Caco-2 (cell line): Measurements from ENCODE around the gene TMEM62. TPM values are rescaled to one million over a fixed set of nuclear protein-coding genes. Genes with fewer than 3 reads are reported as not detected.

ENCODE experiments used
- BruUV-seq: library from RNA; stranded (reverse); fragments of 400-500 nt; replicated peaks from 2 replicates; lab custom pipeline; 2021; lab: Mats Ljungman, UMichigan
- CTCF ChIA-PET: fragments of 300-600 bp; sonication (Branson Sonifier 250); formaldehyde crosslinking; loops from one replicate; lab custom pipeline; 2022; ENCODE audit warnings: antibody characterized with exemption; lab: Charles Lee
- POLR2A ChIA-PET: fragments of 300-600 bp; sonication (Branson Sonifier 250); formaldehyde crosslinking; loops from one replicate; lab custom pipeline; 2022; ENCODE audit warnings: antibody characterized with exemption; lab: Charles Lee
- DNase-seq, 2 experiments: peaks; one replicate each; pipeline versions ENCODE4 v3.0.0 to v3.0.0-alpha.2; 2020 to 2022
- H3K27me3 ChIP-seq: replicated peaks from 2 replicates; pipeline ENCODE4 v1.6.0; 2011; ENCODE audit warnings: low read length; ENCODE audit not compliant: control insufficient read depth, insufficient read depth
- H3K36me3 ChIP-seq: 2 replicates; pipeline ENCODE4 v1.5.1; 2011; ENCODE audit warnings: low read length; ENCODE audit not compliant: control insufficient read depth, insufficient read depth
- H3K4me1 ChIP-seq: fragments of 250-450 bp; sonication (Bioruptor Pico); 2 replicates; pipeline ENCODE4 v1.5.1; 2020; ENCODE audit warnings: mild to moderate bottlenecking
- H3K4me3 ChIP-seq: 2 replicates; pipeline ENCODE4 v1.5.1; 2011; ENCODE audit warnings: low read depth, mild to moderate bottlenecking, control low read depth, low read length
- H3K9me3 ChIP-seq: fragments of 250-450 bp; sonication (Bioruptor Pico); 2 replicates; pipeline ENCODE4 v1.5.1; 2020; ENCODE audit warnings: mild to moderate bottlenecking, moderate library complexity
- H3K27ac Mint-ChIP-seq: one replicate; pipeline ENCODE4 v1.8.0; 2022; ENCODE audit warnings: mixed read lengths; ENCODE audit not compliant: unreplicated experiment
- H3K27me3 Mint-ChIP-seq: one replicate; pipeline ENCODE4 v1.8.0; 2022; ENCODE audit warnings: mixed read lengths; ENCODE audit not compliant: insufficient read depth, unreplicated experiment
- H3K36me3 Mint-ChIP-seq: one replicate; pipeline ENCODE4 v1.8.0; 2022; ENCODE audit warnings: mild to moderate bottlenecking, mixed read lengths; ENCODE audit not compliant: insufficient read depth, unreplicated experiment
- H3K4me1 Mint-ChIP-seq: one replicate; pipeline ENCODE4 v1.8.0; 2022; ENCODE audit warnings: low read depth, mixed read lengths; ENCODE audit not compliant: unreplicated experiment
- H3K4me3 Mint-ChIP-seq: one replicate; pipeline ENCODE4 v1.8.0; 2022; ENCODE audit warnings: mild to moderate bottlenecking, moderate library complexity, mixed read lengths; ENCODE audit not compliant: unreplicated experiment
- H3K9me3 Mint-ChIP-seq: one replicate; pipeline ENCODE4 v1.8.0; 2022; ENCODE audit warnings: mixed read lengths; ENCODE audit not compliant: unreplicated experiment
- CTCF ChIP-seq, 2 experiments: fragments of 200-600 bp in 1 of 2; IDR thresholded peaks; 1 replicate in 1 of 2; 2 replicates in 1 of 2; pipeline versions ENCODE4 v1.5.1 to v1.8.0; 2011 to 2022; ENCODE audit warnings: antibody characterized with exemption in 1 of 2, control low read depth in 1 of 2, inconsistent platforms in 1 of 2, low read depth in 1 of 2, low read length in 1 of 2, mild to moderate bottlenecking in 1 of 2, moderate library complexity in 1 of 2; ENCODE audit not compliant: insufficient read depth in 1 of 2, severe bottlenecking in 1 of 2, unreplicated experiment in 1 of 2
- intact Hi-C: fragments of 100-400 bp; cut with micrococcal nuclease; formaldehyde crosslinking; loops from one replicate; pipeline ENCODE4 v1.10.0; 2022; ENCODE audit not compliant: unreplicated experiment
- total RNA-seq: library from RNA; stranded (reverse); gene quantifications from 2 replicates; pipeline ENCODE4 v1.2.3, GENCODE V29; 2022

TMEM62 gene
- total RNA-seq, 1 experiment from 2014 or later, result 23.7 TPM

DNA sequence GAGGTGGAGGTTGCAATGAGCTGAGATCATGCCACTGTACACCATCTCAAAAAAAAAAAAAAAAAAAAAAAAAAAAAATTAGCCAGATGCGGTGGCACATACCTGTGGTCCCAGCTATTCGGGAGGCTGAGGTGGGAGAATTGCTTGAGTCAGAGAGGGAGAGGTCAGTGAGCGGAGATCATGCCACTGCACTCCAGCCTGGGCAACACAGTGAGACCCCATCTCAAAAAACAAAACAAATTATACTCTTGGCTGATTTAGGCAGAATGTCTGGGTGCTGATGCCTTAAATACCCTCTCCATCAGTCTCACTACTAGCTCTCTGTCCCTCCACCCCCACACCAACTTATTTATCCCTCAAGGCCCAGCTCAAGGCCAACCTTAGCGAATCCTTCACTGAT lies 41.5 kb upstream of the TMEM62 start:
- TF ChIP-seq CTCF (IDR thresholded peaks at IDR 0.05; ENCODE audit: insufficient read depth in 1 of 2, low read depth in 1 of 2, low read length in 1 of 2, severe bottlenecking in 1 of 2, unreplicated experiment in 1 of 2), result no peak
- peaks cover 18% of the 10 kb centered on the region for H3K36me3 Mint-ChIP-seq
- H3K4me1 Mint-ChIP-seq, result peaks cover 18% of the 10 kb centered on the region
- intact Hi-C loops, result no loop called here
- no peaks in the 10 kb centered on the region for H3K36me3 ChIP-seq
- ChIA-PET CTCF (no interaction called here), POLR2A (interaction anchor here (0.6 kb wide), 1 partner anchor 258 kb away, joined by 3 read pairs; no protein-coding TSS in a partner anchor)
- no TSS peak for BruUV-seq
- H3K4me1 ChIP-seq, result peaks cover 19% of the 10 kb centered on the region
- H3K27me3 ChIP-seq, result no peaks in the 10 kb centered on the region
- H3K9me3 ChIP-seq, result no peaks in the 10 kb centered on the region
- H3K4me3 ChIP-seq, result no peak overlapping the region
- no peak overlapping the region for H3K4me3 Mint-ChIP-seq
- DNase-seq, result no peak
- no peaks in the 10 kb centered on the region for H3K9me3 Mint-ChIP-seq
- H3K27ac Mint-ChIP-seq, result no peak overlapping the region
- no peaks in the 10 kb centered on the region for H3K27me3 Mint-ChIP-seq

- peaks cover 19% of the 10 kb centered on the region for H3K4me1 Mint-ChIP-seq
- no peaks in the 10 kb centered on the region for H3K27me3 Mint-ChIP-seq
- H3K4me1 ChIP-seq, result peaks cover 21% of the 10 kb centered on the region
- H3K27me3 ChIP-seq, result no peaks in the 10 kb centered on the region
- H3K9me3 ChIP-seq, result no peaks in the 10 kb centered on the region
- peaks cover 21% of the 10 kb centered on the region for H3K36me3 Mint-ChIP-seq
- no peak overlapping the region for H3K4me3 Mint-ChIP-seq
- intact Hi-C loops, result no loop called here
- no peaks in the 10 kb centered on the region for H3K36me3 ChIP-seq
- H3K9me3 Mint-ChIP-seq, result no peaks in the 10 kb centered on the region
- ChIA-PET POLR2A (no interaction called here), CTCF (no interaction called here)
- BruUV-seq, result no TSS peak
- H3K27ac Mint-ChIP-seq, result no peak overlapping the region
- no peak overlapping the region for H3K4me3 ChIP-seq
- DNase-seq, result no peak
- TF ChIP-seq CTCF (IDR thresholded peaks at IDR 0.05; ENCODE audit: insufficient read depth in 1 of 2, low read depth in 1 of 2, low read length in 1 of 2, severe bottlenecking in 1 of 2, unreplicated experiment in 1 of 2), result no peak
Measured at GRCh38 chr15:43093026-43093425, 40.4 kb upstream of the TMEM62 start.

- no TSS peak for BruUV-seq
- no peak for TF ChIP-seq CTCF (IDR thresholded peaks at IDR 0.05; ENCODE audit: insufficient read depth in 1 of 2, low read depth in 1 of 2, low read length in 1 of 2, severe bottlenecking in 1 of 2, unreplicated experiment in 1 of 2)
- no peak for DNase-seq
- CTCF ChIA-PET, result no interaction called here
- intact Hi-C loops, result no loop called here
- Mint-ChIP-seq H3K27me3 (no peaks in the 10 kb centered on the region), H3K4me3 (no peak overlapping the region), H3K36me3 (peaks cover 15% of the 10 kb centered on the region), H3K4me1 (peaks cover 19% of the 10 kb centered on the region), H3K9me3 (no peaks in the 10 kb centered on the region), H3K27ac (peak overlapping the region; percentile 61)
- Histone ChIP-seq H3K4me3 (no peak overlapping the region), H3K36me3 (no peaks in the 10 kb centered on the region), H3K9me3 (no peaks in the 10 kb centered on the region), H3K4me1 (peaks cover 21% of the 10 kb centered on the region), H3K27me3 (no peaks in the 10 kb centered on the region)
- POLR2A ChIA-PET, result no interaction called here
Measured at GRCh38 chr15:43094416-43095030, 38.9 kb upstream of the TMEM62 start.
